Bronchial epithelial cell (primary cell): ENCODE results near the gene SUGCT. TPM values are rescaled to one million over a fixed set of nuclear protein-coding genes. Genes with fewer than 3 reads are reported as not detected.

Experiments used
- DNase-seq: peaks from one replicate; pipeline ENCODE4 v3.0.0-alpha.2; 2010; ENCODE audit warnings: low read depth
- FAIRE-seq: peaks from 2 replicates; lab custom pipeline; 2011; peaks lifted over from hg19 to GRCh38; lab: Jason Lieb, UNC
- H3K27me3 ChIP-seq: 2 replicates; pipeline ENCODE4 v1.5.1; 2011; ENCODE audit warnings: low read length; ENCODE audit not compliant: control insufficient read depth, insufficient read depth
- H3K36me3 ChIP-seq: 2 replicates; pipeline ENCODE4 v1.5.1; 2011; ENCODE audit warnings: low read length; ENCODE audit not compliant: control insufficient read depth, insufficient read depth
- H3K4me3 ChIP-seq: 2 replicates; pipeline ENCODE4 v1.5.1; 2011; ENCODE audit warnings: mild to moderate bottlenecking, low read depth, low read length, control low read depth
- total RNA-seq: library from RNA; depleted of rRNA; stranded (reverse); fragments of >200 nt; gene quantifications from 2 replicates; pipeline ENCODE4 v1.2.1, GENCODE V29; 2014
- TF ChIP-seq, protein P1 (sequence below): IDR thresholded peaks from 2 replicates; pipeline ENCODE4 v1.5.1; 2011; ENCODE audit warnings: mild to moderate bottlenecking, moderate library complexity, low read length, control low read depth, inconsistent platforms; ENCODE audit not compliant: insufficient read depth, severe bottlenecking

Gene SUGCT
- total RNA-seq, 1 donor from 2014 or later: 7.4 TPM

DNA sequence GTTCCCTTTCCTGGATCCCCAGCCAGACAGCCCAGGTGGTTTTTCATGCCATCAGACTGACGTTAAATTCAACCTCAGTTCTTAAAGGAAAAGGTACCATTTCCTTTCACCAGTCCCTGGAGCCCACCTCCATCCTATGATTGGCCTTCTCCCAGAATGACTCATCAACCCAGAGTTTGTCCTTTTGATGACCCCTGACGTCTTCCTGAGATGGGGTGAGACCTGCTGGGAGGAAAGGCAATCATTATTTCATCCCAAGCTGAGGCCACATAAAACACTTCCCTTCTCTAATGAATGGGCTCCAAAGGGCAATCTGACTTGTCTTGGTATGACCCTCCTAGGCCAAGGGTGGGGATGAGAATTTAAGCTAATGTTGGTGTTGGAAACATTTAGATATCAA lies 750.7 kb downstream of the SUGCT start:
- Histone ChIP-seq H3K4me3 (no peak overlapping the region), H3K36me3 (no peaks in the 10 kb centered on the region), H3K27me3 (no peaks in the 10 kb centered on the region)
- TF ChIP-seq, protein P1, sequence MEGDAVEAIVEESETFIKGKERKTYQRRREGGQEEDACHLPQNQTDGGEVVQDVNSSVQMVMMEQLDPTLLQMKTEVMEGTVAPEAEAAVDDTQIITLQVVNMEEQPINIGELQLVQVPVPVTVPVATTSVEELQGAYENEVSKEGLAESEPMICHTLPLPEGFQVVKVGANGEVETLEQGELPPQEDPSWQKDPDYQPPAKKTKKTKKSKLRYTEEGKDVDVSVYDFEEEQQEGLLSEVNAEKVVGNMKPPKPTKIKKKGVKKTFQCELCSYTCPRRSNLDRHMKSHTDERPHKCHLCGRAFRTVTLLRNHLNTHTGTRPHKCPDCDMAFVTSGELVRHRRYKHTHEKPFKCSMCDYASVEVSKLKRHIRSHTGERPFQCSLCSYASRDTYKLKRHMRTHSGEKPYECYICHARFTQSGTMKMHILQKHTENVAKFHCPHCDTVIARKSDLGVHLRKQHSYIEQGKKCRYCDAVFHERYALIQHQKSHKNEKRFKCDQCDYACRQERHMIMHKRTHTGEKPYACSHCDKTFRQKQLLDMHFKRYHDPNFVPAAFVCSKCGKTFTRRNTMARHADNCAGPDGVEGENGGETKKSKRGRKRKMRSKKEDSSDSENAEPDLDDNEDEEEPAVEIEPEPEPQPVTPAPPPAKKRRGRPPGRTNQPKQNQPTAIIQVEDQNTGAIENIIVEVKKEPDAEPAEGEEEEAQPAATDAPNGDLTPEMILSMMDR: no peak
- DNase-seq (peak; percentile 39), FAIRE-seq (no peak)

DNA sequence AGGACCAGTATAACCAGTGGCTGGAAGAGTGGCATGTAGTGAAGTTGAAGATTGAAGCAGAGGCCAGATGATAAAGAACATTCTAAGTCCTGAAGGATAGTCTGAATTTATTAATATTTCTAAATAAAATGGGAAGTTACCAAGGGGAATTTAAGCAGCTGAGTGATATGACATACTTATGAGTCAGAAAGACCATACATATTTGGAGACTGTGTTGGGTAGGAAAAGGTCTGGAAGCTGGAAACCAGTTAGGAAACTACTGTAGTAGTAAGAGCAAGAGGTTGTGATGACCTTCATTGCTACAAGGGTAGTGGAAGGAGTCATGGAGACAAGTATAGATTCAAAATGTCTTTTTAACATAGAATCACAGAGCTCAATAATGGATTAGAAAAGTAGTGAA lies 752.3 kb downstream of the SUGCT start:
- Histone ChIP-seq H3K4me3 (no peak overlapping the region), H3K36me3 (no peaks in the 10 kb centered on the region), H3K27me3 (no peaks in the 10 kb centered on the region)
- DNase-seq (peak; percentile 75), FAIRE-seq (no peak)
- TF ChIP-seq, protein P1: no peak

DNA sequence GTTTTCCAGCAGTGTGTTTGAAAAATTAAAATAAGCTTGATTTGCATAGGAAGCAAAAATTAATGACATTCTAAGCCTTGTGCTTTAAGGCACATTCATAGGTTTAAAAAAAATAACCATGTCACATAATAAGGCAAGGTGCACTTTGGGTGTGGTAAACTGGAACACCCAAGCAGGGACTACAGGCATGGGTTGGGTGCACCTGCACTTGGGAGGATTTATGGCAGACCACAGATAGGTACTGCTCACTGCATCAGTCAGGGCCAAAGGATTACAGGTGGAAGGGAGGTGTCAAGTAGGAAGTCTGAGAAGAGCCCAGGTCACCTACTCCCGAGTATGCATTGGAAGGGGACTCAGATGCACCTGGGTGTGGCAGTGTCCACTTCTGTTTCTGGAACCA lies 753.7 kb downstream of the SUGCT start:
- H3K4me3 ChIP-seq: no peak overlapping the region
- H3K27me3 ChIP-seq: no peaks in the 10 kb centered on the region
- DNase-seq (no peak), FAIRE-seq (no peak)
- TF ChIP-seq, protein P1: no peak
- H3K36me3 ChIP-seq: no peaks in the 10 kb centered on the region

DNA sequence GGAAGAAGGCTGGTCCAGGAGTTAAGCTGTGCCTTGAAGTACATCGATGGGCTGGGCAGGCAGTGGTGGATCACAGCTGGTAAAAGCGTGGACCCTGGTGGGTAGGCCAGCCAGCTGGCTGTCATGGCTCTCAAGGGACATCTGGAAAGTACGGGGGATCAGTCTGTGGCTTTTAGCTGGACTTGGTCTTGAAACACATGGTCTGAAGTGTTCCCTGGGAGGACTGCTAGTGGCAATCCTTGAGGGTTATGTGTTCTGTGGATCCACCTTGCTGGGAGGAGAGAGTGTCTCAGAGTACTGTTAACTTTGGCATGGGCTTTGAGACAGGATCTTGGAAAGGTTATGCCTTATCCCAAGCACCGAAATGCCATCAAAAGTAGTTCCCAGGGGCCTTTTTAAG lies 754.3 kb downstream of the SUGCT start:
- no peak for DNase-seq
- FAIRE-seq: no peak

DNA sequence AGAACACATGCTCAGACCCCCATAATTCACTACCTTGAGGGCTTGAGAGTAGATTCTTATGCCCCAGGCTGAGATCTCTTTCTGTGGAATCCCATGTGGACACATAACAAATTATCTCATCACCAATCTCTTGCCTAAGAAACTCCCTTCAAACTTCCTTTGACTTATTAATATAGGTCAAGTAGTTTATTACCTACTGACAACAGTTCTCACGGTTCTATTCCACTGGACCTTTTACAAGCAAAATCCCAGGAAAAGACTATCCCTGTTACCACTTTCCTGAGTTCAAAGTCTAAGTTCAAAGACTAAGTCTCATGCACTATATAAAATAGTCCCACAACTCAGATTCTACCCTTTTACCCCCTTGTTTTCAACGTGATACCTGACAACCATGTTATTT lies 754.7 kb downstream of the SUGCT start:
- DNase-seq (no peak), FAIRE-seq (no peak)
- Histone ChIP-seq H3K36me3 (no peaks in the 10 kb centered on the region), H3K27me3 (no peaks in the 10 kb centered on the region), H3K4me3 (no peak overlapping the region)
- TF ChIP-seq, protein P1: no peak

More for the DNA sequence above, 754.3 kb downstream of the SUGCT start:
- Histone ChIP-seq H3K36me3 (no peaks in the 10 kb centered on the region), H3K4me3 (no peak overlapping the region), H3K27me3 (no peaks in the 10 kb centered on the region)
- TF ChIP-seq, protein P1: no peak

DNA sequence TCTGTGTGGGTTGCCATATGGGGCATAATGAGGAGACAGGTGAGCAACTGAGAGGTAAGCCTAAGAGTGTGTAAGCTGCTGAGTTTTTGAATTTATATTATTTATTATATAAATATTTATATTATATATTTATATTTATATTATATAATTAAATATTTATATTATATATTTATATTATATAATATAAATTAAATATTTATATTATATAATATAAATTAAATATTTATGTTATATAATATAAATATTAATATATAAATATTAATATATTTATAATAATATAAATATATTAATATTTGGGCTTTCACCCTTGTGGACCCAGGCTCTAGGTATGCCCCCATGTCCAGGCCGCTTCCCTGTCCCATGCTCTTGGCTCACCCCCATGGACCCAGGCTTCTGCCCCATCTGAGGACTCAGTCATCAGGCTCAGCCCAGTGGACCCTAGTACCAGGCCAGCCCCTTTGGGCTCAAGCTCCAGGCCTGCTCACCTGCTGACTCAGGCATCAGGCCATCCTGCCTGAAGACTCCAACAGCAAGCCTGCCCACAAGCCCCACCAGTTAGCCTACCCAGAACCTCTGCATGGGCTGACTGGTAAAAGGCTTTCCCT lies 755.4 kb downstream of the SUGCT start:
- TF ChIP-seq, protein P1: no peak
- no peak for FAIRE-seq
- no peak for DNase-seq
- Histone ChIP-seq H3K4me3 (no peak overlapping the region), H3K27me3 (no peaks in the 10 kb centered on the region), H3K36me3 (no peaks in the 10 kb centered on the region)
